OCI-LY3 (cell line): ENCODE results near the gene SIK3.

Experiments used
- CTCF ChIP-seq: fragments of 200-600, 300-600 bp; sonication (generic); IDR thresholded peaks from 2 replicates; pipeline ENCODE4 v1.5.1; 2014; ENCODE audit warnings: antibody characterized with exemption, low read length, low read depth
- EZH2phosphoT487 ChIP-seq: fragments of 200-600 bp; shearing (Covaris generic); IDR thresholded peaks from 2 replicates; pipeline ENCODE4 v1.6.1; 2018; ENCODE audit warnings: antibody characterized with exemption, mixed run types, low read depth

GRCh38 chr11:116851626-116852025 lies 246.6 kb downstream of the SIK3 start:
- TF ChIP-seq CTCF (no peak), EZH2phosphoT487 (no peak)
